ENCODE data around the gene FAM120AOS.

FAM120AOS gene

DNA sequence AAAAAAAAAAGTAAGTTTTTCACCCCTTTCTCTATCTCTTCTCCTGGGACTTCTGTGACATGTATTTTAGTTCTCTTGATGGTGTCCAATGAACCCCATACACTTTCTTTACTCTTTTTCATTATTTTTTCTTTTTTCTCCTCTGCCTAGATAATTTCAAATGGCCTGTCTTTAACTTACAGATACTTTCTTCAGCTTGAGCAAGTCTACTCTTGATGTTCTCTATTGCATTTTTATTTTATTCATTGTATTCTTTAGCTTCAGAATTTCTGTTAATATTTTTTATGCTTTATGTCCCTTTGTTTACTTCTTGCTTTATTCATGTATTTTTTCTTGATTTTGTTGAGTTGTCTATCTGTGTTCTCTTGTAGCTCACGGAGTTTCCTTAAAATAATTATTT, 34.4 kb downstream of the FAM120AOS start:
- H3K79me2 ChIP-seq (ENCODE audit: insufficient read depth, low read length): no peaks in the 10 kb centered on the region
- H3K36me3 ChIP-seq (ENCODE audit: low read length): no peaks in the 10 kb centered on the region
- no peak overlapping the region for H3K27ac ChIP-seq (ENCODE audit: low read depth, low read length)
- no peaks in the 10 kb centered on the region for H4K20me1 ChIP-seq (ENCODE audit: low read depth, low read length)
- 0 out of 2 replicates have a peak, but pooled peaks cover 5% of the 10 kb centered on the region for H3K9me3 ChIP-seq (ENCODE audit: insufficient read depth, low read length)
- no peaks in the 10 kb centered on the region for H3K9me2 ChIP-seq (replicated peaks; ENCODE audit: insufficient read depth, low read length)
- H3F3A ChIP-seq (ENCODE audit: insufficient read depth): no peaks in the 10 kb centered on the region
- no peak overlapping the region for H3K4me2 ChIP-seq (ENCODE audit: low read depth, low read length, poor library complexity, severe bottlenecking)
- H3K27me3 ChIP-seq (ENCODE audit: low read length): no peaks in the 10 kb centered on the region; the same call in 1 of the 2 replicates
- H3K4me3 ChIP-seq (ENCODE audit: insufficient read depth, low read length, poor library complexity, severe bottlenecking): no peak overlapping the region
- no peak overlapping the region for H2AFZ ChIP-seq (ENCODE audit: low read depth, low read length, severe bottlenecking)
- no peak overlapping the region for H3K9ac ChIP-seq (ENCODE audit: low read length)
- no peak for TF ChIP-seq EZH2phosphoT487 (conservative IDR thresholded peaks at IDR 0.05; ENCODE audit: low read length)
- TF ChIP-seq CTCF (IDR thresholded peaks at IDR 0.05; ENCODE audit: insufficient read depth, low read length, poor library complexity, severe bottlenecking): no peak

DNA sequence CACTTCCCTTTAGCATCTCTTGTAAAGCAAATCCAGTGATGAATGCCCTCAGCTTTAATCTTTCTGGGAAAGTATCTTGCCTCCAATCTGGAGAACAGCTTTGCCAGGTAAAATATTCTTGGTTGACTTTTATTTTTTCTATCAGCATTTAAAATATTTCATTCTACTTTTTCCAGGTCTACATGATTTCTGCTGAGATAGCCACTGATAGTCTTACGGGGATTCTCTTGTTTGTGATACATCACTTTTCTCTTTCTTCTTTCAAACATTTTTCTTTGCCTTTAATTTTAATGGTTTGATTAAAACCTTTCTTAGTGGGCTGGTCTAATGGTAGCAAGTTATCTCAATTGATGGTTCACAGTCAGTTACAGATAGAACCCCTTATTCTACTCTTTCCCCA, 35.8 kb downstream of the FAM120AOS start:
- Histone ChIP-seq H3K27me3 (ENCODE audit: low read length) (no peaks in the 10 kb centered on the region; the same call in 1 of the 2 replicates), H3K27ac (ENCODE audit: low read depth, low read length) (no peak overlapping the region), H3K79me2 (ENCODE audit: insufficient read depth, low read length) (no peaks in the 10 kb centered on the region), H3K9ac (ENCODE audit: low read length) (no peak overlapping the region), H3F3A (ENCODE audit: insufficient read depth) (no peaks in the 10 kb centered on the region), H2AFZ (ENCODE audit: low read depth, low read length, severe bottlenecking) (no peak overlapping the region), H3K9me3 (ENCODE audit: insufficient read depth, low read length) (0 out of 2 replicates have a peak, but pooled peaks cover 5% of the 10 kb centered on the region), H4K20me1 (ENCODE audit: low read depth, low read length) (no peaks in the 10 kb centered on the region), H3K9me2 (replicated peaks; ENCODE audit: insufficient read depth, low read length) (no peaks in the 10 kb centered on the region), H3K4me2 (ENCODE audit: low read depth, low read length, poor library complexity, severe bottlenecking) (no peak overlapping the region), H3K4me3 (ENCODE audit: insufficient read depth, low read length, poor library complexity, severe bottlenecking) (no peak overlapping the region), H3K36me3 (ENCODE audit: low read length) (no peaks in the 10 kb centered on the region)
- TF ChIP-seq CTCF (IDR thresholded peaks at IDR 0.05; ENCODE audit: insufficient read depth, low read length, poor library complexity, severe bottlenecking) (no peak), EZH2phosphoT487 (conservative IDR thresholded peaks at IDR 0.05; ENCODE audit: low read length) (no peak)

GRCh38 chr9:93416530-93417235, 36.7 kb downstream of the FAM120AOS start:
- H3K4me3 ChIP-seq (ENCODE audit: insufficient read depth, low read length, poor library complexity, severe bottlenecking): no peak overlapping the region
- H3K9me3 ChIP-seq (ENCODE audit: insufficient read depth, low read length): 0 out of 2 replicates have a peak, but pooled peaks cover 5% of the 10 kb centered on the region
- H4K20me1 ChIP-seq (ENCODE audit: low read depth, low read length): no peaks in the 10 kb centered on the region
- no peak for TF ChIP-seq CTCF (IDR thresholded peaks at IDR 0.05; ENCODE audit: insufficient read depth, low read length, poor library complexity, severe bottlenecking)
- no peak for TF ChIP-seq EZH2phosphoT487 (conservative IDR thresholded peaks at IDR 0.05; ENCODE audit: low read length)
- H3K9me2 ChIP-seq (replicated peaks; ENCODE audit: insufficient read depth, low read length): no peaks in the 10 kb centered on the region
- H3K27me3 ChIP-seq (ENCODE audit: low read length): no peaks in the 10 kb centered on the region; the same call in 1 of the 2 replicates
- H3K79me2 ChIP-seq (ENCODE audit: insufficient read depth, low read length): no peaks in the 10 kb centered on the region
- no peak overlapping the region for H3K27ac ChIP-seq (ENCODE audit: low read depth, low read length)
- H3K4me2 ChIP-seq (ENCODE audit: low read depth, low read length, poor library complexity, severe bottlenecking): no peak overlapping the region
- no peaks in the 10 kb centered on the region for H3K36me3 ChIP-seq (ENCODE audit: low read length)
- no peak overlapping the region for H2AFZ ChIP-seq (ENCODE audit: low read depth, low read length, severe bottlenecking)
- H3F3A ChIP-seq (ENCODE audit: insufficient read depth): no peaks in the 10 kb centered on the region
- no peak overlapping the region for H3K9ac ChIP-seq (ENCODE audit: low read length)
